Measurements from ENCODE around the gene RBM44.
"Not testable (repeated sequence)": the region's sequence is repeated elsewhere in the genome, so short reads cannot be mapped to it uniquely, and the experiment has no call there.

RBM44 gene

DNA sequence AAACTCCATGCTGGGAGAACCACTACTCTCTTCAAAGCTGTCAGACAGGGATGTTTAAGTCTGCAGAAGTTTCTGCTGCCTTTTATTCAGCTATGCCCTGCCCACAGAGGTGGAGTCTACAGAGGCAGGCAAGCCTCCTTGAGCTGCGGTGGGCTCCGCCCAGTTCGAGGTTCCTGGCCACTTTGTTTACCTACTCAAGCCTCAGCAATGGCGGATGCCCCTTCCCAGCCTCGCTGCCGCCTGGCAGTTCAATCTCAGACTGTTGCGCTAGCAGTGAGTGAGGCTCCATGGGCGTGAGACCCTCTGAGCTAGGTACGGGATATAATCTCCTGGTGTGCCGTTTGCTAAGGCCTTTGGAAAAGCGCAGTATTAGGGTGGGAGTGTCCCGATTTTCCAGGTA lies 50.4 kb downstream of the RBM44 start:
- not testable (repeated sequence) for DNase-seq (ENCODE audit: low read depth)

DNA sequence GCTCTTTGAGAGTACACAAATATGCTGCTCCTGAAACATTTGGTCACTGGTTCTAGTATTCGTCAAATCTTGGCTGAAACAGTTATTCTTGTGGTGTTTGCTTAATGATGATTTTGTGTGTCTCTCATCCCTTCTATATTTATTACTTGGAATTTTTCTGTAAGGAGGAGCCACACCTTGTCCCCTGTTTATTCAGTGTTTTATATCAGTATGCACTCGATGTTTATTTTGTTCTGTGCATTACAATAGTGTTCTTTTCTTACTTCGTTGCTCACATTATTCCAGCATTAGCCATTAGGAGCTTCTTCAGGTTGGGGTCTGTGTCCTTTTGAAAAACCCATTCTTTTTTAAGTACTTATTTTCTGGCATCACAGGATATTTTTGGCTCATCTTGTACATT lies 55.7 kb downstream of the RBM44 start:
- no peak for DNase-seq (ENCODE audit: low read depth)

DNA sequence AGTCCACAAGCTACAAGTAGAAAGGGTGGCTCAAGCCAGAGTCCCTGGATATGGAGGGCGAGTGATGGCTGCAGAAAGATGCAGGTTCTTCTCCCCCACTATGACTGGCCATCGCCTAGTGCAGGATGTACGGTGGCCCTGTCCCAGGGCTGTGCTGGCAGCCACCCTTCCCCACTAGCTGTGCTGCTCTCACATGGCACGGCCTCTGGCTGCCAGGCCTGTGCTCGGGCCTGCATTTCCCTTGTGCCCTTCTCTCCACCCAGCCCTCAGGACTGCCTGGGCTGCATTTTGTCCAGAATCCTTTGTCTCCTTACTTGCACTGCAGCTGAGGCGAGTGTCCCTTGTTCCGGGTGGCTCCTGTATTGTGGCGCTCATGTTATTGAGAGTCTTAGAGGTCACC lies 59.2 kb downstream of the RBM44 start:
- DNase-seq (ENCODE audit: low read depth): no peak

DNA sequence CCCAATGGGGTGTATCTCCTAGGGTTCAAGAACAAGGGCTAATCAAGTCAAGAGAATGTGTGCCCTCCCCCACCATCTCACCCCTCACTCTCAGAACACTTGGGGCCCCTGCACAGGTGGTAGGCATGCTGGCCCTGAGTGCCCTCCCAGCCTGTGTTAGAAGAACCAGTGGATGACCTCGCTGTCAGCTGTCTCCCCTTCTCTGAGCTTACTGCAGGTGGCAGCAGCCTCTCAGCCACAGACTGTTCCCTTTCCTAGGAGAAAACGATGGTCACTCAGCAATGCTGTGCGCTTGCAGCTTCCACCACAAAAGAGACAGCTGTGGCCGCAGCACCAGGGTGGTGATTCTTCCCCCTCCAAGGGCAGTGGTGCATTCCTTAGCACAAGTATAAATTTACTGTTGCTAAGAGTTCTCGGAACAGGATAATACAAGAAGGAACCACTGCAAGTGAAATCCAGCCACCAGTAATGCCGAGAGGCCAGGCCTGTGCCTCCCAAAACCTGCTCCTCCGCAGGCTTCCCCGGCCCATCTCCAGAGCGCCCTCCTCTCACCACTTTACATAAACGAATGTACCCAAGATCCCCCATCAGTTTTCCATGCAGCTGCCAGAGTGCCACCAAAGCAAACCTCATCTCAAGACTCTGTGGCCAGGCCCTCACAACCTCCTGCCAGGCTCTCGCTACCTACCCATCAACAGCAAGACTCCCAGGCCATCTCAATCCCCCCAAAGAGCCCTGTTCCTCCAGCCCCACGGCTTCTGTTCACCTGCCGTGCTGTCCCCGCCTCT lies 59.9 kb downstream of the RBM44 start:
- peak; percentile 29 for DNase-seq (ENCODE audit: low read depth)

DNA sequence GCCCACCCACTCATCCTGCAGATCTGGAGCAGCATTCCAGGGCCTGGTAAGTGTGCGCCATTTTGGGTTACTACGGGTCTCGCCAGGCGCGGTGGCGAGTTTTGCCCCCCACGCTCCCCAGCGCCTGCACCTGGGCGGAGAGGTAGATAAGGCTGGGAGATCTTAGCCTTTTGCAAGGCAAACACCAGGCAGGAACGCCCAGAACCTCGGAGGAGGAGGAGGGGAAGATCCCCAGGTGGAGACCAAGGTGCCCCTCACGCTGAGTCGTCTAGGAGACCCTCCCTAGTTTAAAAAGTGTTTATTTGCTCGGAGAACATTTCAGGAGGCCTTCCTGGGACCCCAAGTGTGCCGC lies 60.5 kb downstream of the RBM44 start:
- no peak for DNase-seq (ENCODE audit: low read depth)

DNA sequence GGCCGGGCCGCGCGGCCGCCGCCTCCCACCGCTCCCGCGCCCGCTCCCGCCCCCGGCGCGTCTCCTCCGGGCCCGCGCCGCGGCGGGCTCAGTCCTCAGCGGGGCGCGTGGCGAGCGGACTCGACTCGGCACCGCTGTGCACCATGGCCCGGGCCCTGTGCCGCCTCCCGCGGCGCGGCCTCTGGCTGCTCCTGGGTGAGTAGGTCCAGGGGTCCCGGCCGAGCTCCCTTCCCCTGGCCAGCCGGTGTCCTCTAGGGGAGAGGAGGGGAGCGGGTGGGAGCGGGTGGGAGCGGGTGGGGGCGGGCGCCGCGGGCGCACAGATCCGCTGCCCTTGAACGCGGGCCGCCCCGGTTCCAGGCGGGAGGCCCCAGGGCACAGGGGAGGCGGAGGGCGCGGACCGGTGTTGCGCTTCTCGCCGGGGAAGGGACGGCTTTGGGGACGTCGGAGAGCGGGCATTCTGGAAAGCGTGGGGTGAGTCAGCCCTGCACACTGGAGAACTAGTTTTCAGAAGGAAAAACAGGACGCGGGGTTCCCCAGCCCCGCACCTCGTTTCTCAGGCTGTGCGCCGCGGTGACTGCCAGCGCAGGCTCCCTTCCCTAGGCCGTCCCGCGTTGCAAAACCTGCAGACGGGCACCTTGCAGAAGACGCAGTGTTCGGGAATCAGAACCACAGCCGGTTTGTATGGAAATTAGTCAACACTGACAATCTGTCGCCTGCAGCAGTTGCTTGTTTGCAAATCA lies 61.1 kb downstream of the RBM44 start, which contains the start of gene RAMP1:
Gene RAMP1, plus strand, starts transcription at position 91 of the 740 bp plus-strand sequence. Its CDS starts 53 bp downstream, at position 144.
- no peak for DNase-seq (ENCODE audit: low read depth)

- no peak for DNase-seq (ENCODE audit: low read depth)
These were observed 61.8 kb downstream of the RBM44 start for GRCh38 chr2:237860273-237860935.

- DNase-seq (ENCODE audit: low read depth): no peak
These were observed 63.4 kb downstream of the RBM44 start for GRCh38 chr2:237861875-237862527.

GRCh38 chr2:237862528-237862895 lies 63.9 kb downstream of the RBM44 start:
- DNase-seq (ENCODE audit: low read depth): no peak

- no peak for DNase-seq (ENCODE audit: low read depth)
These were observed 64.5 kb downstream of the RBM44 start for GRCh38 chr2:237863102-237863511.

GRCh38 chr2:237863689-237864443 lies 65.3 kb downstream of the RBM44 start:
- no peak for DNase-seq (ENCODE audit: low read depth)

- DNase-seq (ENCODE audit: low read depth): no peak
These were observed 65.9 kb downstream of the RBM44 start for GRCh38 chr2:237864444-237864931.

- no peak for DNase-seq (ENCODE audit: low read depth)
These were observed 66.5 kb downstream of the RBM44 start for GRCh38 chr2:237864940-237865622.

GRCh38 chr2:237865623-237866041 lies 67.1 kb downstream of the RBM44 start:
- DNase-seq (ENCODE audit: low read depth): no peak

DNA sequence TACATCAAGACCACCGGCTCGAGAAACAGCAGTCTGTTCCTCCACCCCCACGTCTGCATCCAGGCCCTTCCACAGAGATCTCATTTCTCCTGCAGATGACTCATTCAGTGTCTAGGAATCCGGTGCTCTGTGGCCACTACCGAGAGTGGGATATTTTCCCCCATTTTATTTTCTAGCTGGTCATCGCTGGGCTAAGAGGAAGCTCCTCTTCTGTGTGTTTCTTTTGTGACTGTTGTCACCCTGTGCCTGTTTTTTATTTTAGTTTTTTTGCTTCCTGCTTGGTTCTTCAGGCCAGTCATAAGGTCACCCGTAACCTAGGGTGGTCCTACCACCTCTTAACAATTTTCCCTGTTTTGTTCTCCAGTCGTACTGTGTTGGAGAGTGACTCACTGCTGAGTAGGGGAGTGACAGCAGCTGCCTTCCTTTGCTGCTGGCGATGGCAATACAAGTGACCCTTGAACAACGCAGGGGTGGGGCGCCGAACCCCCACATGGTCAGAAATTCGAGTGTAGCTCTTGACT lies 67.6 kb downstream of the RBM44 start:
- DNase-seq (ENCODE audit: low read depth): no peak

DNA sequence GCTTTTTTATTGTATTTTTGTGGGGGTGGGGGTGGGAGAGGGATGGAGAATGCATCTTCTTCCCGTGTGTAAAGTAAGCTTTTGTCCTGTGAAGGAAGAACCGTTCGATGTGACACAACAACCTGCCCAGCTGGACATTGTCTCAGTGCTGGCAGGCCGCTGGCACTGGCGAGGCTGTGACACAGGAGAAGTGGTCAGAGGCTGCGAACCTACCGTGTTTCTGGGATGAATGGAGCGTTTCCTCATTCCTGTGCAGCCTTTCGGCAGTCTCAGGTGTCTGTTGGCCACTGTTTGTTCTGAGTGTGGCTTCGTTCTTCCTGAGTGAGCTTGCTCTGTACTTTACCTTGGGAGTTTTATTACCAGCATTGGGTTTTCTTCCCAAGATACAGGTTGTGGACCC lies 68.9 kb downstream of the RBM44 start:
- no peak for DNase-seq (ENCODE audit: low read depth)

GRCh38 chr2:237868074-237868473 lies 69.5 kb downstream of the RBM44 start:
- DNase-seq (ENCODE audit: low read depth): not testable (repeated sequence)

DNA sequence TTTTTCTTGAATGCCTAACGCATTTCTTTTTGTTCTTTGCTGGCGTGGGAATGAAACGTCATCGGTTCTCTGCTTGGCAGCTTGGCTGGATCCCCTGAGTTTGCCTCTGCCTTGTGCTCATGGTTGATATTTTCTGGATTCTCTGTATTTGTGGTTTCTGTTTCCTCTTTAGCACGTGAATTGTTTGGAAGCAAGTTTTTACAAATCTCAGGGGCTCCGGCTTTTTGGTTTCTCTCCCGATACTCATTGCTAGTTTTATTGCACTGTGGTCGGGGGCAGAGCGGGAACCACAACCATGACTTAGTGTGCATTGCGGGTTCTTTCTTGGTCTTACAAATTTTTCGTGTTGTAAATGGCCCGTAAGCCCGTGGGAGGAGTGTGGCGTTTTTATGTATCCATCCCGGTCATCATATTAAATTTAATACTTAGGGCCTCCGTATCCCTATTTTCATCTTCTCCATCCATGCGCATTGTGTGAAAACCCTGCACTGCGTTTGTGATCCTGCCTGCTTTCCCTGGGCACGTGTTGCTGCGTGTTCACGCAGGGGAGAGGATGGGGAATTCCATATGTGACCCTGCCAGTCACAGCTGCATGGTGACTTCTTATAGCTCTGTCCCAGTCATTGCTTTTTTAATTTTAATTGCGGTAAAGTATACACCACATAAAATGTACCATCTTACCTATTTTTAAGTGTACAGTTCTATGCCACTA lies 70.2 kb downstream of the RBM44 start:
- no peak for DNase-seq (ENCODE audit: low read depth)

DNA sequence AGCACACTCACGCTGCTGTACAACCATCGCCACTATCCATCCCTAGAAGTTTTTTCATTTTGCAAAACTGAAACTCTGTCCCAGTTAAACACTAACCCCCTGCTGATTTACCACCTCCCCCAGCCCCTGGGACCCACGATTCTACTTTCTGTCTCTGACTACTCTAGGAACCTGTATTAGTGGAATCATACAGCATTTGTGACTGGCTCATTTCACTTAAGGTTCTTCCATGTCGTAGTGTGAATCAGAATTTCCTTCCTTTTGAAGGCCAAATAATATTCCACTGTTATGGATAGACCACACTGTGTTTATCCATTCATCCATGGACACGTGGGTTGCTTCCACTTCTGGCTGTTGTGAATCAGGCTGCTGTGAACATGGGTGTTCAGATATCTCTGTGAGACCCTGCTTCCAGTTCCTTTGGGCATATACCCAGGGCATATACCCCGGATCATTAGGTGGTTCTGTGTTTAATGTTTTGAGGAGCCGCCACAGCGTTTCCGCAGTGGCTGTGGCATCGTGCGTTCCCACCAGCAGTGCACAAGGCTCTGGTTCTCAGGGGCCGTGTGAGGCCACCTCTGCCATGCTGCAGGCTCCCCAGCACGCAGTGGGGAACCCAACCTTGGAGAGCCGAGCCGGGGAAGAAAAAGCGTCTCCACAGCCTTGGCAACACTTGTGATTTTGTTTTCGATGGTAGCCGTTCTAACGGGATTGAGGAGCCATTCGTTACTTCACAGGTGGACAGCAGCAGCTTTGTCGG lies 70.9 kb downstream of the RBM44 start:
- no peak for DNase-seq (ENCODE audit: low read depth)
